ENCODE measurements around the gene MTO1.

GRCh38 chr6:73491377-73491776 is 29.8 kb downstream of the MTO1 start:
- TF ChIP-seq CTCF (IDR thresholded peaks at IDR 0.05; ENCODE audit: insufficient read depth, low read length, poor library complexity, severe bottlenecking) (no peak), EZH2phosphoT487 (conservative IDR thresholded peaks at IDR 0.05; ENCODE audit: low read length) (no peak)

Measured in SU-DHL-6 (cell line).